ENCODE data around the gene NR3C1.

- no peak for TF ChIP-seq CTCF (IDR thresholded peaks at IDR 0.05 in 4 of 5, conservative IDR thresholded peaks at IDR 0.05 in 1 of 5)
- TF ChIP-seq POLR2A (IDR thresholded peaks at IDR 0.05) = no peak
Observed at GRCh38 chr5:143398053-143398355, 5.5 kb downstream of the NR3C1 start.

All from gastrocnemius medialis (tissue), 4 donors.